ENCODE data around the gene RGS10.

GRCh38 chr10:119450606-119451299 lies 91.8 kb downstream of the RGS10 start:
- TF ChIP-seq ZSCAN18 (CRISPR knock-in tag; IDR thresholded peaks at IDR 0.05): no peak
- TF ChIP-seq, protein P1, sequence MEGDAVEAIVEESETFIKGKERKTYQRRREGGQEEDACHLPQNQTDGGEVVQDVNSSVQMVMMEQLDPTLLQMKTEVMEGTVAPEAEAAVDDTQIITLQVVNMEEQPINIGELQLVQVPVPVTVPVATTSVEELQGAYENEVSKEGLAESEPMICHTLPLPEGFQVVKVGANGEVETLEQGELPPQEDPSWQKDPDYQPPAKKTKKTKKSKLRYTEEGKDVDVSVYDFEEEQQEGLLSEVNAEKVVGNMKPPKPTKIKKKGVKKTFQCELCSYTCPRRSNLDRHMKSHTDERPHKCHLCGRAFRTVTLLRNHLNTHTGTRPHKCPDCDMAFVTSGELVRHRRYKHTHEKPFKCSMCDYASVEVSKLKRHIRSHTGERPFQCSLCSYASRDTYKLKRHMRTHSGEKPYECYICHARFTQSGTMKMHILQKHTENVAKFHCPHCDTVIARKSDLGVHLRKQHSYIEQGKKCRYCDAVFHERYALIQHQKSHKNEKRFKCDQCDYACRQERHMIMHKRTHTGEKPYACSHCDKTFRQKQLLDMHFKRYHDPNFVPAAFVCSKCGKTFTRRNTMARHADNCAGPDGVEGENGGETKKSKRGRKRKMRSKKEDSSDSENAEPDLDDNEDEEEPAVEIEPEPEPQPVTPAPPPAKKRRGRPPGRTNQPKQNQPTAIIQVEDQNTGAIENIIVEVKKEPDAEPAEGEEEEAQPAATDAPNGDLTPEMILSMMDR (IDR thresholded peaks at IDR 0.05): no peak
- TF ChIP-seq, protein P2, sequence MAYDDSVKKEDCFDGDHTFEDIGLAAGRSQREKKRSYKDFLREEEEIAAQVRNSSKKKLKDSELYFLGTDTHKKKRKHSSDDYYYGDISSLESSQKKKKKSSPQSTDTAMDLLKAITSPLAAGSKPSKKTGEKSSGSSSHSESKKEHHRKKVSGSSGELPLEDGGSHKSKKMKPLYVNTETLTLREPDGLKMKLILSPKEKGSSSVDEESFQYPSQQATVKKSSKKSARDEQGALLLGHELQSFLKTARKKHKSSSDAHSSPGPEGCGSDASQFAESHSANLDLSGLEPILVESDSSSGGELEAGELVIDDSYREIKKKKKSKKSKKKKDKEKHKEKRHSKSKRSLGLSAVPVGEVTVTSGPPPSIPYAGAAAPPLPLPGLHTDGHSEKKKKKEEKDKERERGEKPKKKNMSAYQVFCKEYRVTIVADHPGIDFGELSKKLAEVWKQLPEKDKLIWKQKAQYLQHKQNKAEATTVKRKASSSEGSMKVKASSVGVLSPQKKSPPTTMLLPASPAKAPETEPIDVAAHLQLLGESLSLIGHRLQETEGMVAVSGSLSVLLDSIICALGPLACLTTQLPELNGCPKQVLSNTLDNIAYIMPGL (CRISPR knock-in tag; IDR thresholded peaks at IDR 0.05): no peak
- no peak for TF ChIP-seq NFE2L1 (CRISPR knock-in tag; IDR thresholded peaks at IDR 0.05)
- TF ChIP-seq, protein P3, sequence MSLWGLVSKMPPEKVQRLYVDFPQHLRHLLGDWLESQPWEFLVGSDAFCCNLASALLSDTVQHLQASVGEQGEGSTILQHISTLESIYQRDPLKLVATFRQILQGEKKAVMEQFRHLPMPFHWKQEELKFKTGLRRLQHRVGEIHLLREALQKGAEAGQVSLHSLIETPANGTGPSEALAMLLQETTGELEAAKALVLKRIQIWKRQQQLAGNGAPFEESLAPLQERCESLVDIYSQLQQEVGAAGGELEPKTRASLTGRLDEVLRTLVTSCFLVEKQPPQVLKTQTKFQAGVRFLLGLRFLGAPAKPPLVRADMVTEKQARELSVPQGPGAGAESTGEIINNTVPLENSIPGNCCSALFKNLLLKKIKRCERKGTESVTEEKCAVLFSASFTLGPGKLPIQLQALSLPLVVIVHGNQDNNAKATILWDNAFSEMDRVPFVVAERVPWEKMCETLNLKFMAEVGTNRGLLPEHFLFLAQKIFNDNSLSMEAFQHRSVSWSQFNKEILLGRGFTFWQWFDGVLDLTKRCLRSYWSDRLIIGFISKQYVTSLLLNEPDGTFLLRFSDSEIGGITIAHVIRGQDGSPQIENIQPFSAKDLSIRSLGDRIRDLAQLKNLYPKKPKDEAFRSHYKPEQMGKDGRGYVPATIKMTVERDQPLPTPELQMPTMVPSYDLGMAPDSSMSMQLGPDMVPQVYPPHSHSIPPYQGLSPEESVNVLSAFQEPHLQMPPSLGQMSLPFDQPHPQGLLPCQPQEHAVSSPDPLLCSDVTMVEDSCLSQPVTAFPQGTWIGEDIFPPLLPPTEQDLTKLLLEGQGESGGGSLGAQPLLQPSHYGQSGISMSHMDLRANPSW (CRISPR knock-in tag; conservative IDR thresholded peaks at IDR 0.05; ENCODE audit: low read depth): no peak
- no peak for TF ChIP-seq NR1H2 (CRISPR knock-in tag; IDR thresholded peaks at IDR 0.05)
- TF ChIP-seq NR3C1 (CRISPR knock-in tag; conservative IDR thresholded peaks at IDR 0.05; ENCODE audit: low read depth): no peak
- TF ChIP-seq TCF7 (CRISPR knock-in tag; IDR thresholded peaks at IDR 0.05; ENCODE audit: low read depth): no peak
- TF ChIP-seq, protein P4, sequence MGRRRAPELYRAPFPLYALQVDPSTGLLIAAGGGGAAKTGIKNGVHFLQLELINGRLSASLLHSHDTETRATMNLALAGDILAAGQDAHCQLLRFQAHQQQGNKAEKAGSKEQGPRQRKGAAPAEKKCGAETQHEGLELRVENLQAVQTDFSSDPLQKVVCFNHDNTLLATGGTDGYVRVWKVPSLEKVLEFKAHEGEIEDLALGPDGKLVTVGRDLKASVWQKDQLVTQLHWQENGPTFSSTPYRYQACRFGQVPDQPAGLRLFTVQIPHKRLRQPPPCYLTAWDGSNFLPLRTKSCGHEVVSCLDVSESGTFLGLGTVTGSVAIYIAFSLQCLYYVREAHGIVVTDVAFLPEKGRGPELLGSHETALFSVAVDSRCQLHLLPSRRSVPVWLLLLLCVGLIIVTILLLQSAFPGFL (CRISPR knock-in tag; IDR thresholded peaks at IDR 0.05; ENCODE audit: borderline replicate concordance): no peak

Measured in WTC11 (cell line).